GM23248 (cell line): Measurements from ENCODE around the gene CFDP1. TPM values are rescaled to one million over a fixed set of nuclear protein-coding genes. Genes with fewer than 3 reads are reported as not detected.

Experiments
- DNase-seq: peaks from one replicate; pipeline ENCODE4 v3.0.0-alpha.2; 2015
- H2AFZ ChIP-seq: fragments of 200-600 bp; sonication (generic); 2 replicates; pipeline ENCODE4 v1.6.1; 2016; ENCODE audit warnings: antibody characterized with exemption
- H3F3A ChIP-seq: fragments of 200-600 bp; sonication (generic); 2 replicates; pipeline ENCODE4 v1.6.1; 2016; ENCODE audit warnings: mild to moderate bottlenecking, antibody characterized with exemption, mixed run types; ENCODE audit not compliant: insufficient read depth
- H3K27ac ChIP-seq: fragments of 200-600 bp; sonication (generic); 2 replicates; pipeline ENCODE4 v1.5.1; 2016; ENCODE audit warnings: mild to moderate bottlenecking
- H3K27me3 ChIP-seq: fragments of 200-600 bp; sonication (generic); replicated peaks from 2 replicates; pipeline ENCODE4 v1.6.1; 2016; ENCODE audit warnings: mild to moderate bottlenecking; ENCODE audit not compliant: insufficient read depth
- H3K36me3 ChIP-seq: fragments of 200-600 bp; sonication (generic); 2 replicates; pipeline ENCODE4 v1.6.1; 2016; ENCODE audit warnings: low read depth, mild to moderate bottlenecking
- H3K4me1 ChIP-seq: fragments of 200-600 bp; sonication (generic); 2 replicates; pipeline ENCODE4 v1.6.1; 2016; ENCODE audit warnings: mild to moderate bottlenecking; ENCODE audit not compliant: insufficient read depth
- H3K4me2 ChIP-seq: fragments of 200-600 bp; sonication (generic); one replicate; pipeline ENCODE4 v1.6.1; 2016; ENCODE audit warnings: mild to moderate bottlenecking; ENCODE audit not compliant: unreplicated experiment
- H3K4me3 ChIP-seq: fragments of 200-600 bp; sonication (generic); 2 replicates; pipeline ENCODE4 v1.5.1; 2016; ENCODE audit warnings: mild to moderate bottlenecking
- H3K79me2 ChIP-seq: fragments of 200-600 bp; sonication (generic); 2 replicates; pipeline ENCODE4 v1.6.1; 2016; ENCODE audit warnings: mild to moderate bottlenecking; ENCODE audit not compliant: insufficient read depth
- H3K9ac ChIP-seq: fragments of 200-600 bp; sonication (generic); 2 replicates; pipeline ENCODE4 v1.6.1; 2016; ENCODE audit warnings: mild to moderate bottlenecking
- H3K9me2 ChIP-seq: fragments of 200-600 bp; sonication (generic); 2 replicates; pipeline ENCODE4 v1.6.1; 2016; ENCODE audit warnings: mixed run types, mild to moderate bottlenecking, moderate library complexity; ENCODE audit not compliant: insufficient read depth
- H3K9me3 ChIP-seq: fragments of 200-600 bp; sonication (generic); one replicate; pipeline ENCODE4 v1.6.1; 2017; ENCODE audit warnings: low read depth
- H4K20me1 ChIP-seq: fragments of 200-600 bp; sonication (generic); 2 replicates; pipeline ENCODE4 v1.6.0; 2016; ENCODE audit not compliant: insufficient read depth
- EZH2 ChIP-seq: fragments of 200-600 bp; sonication (generic); IDR thresholded peaks from 2 replicates; pipeline ENCODE4 v1.6.1; 2018; ENCODE audit warnings: antibody characterized with exemption, mild to moderate bottlenecking; ENCODE audit not compliant: insufficient read depth, poor library complexity, severe bottlenecking
- EZH2phosphoT487 ChIP-seq: fragments of 200-600 bp; sonication (generic); IDR thresholded peaks from 2 replicates; pipeline ENCODE4 v1.6.1; 2018; ENCODE audit warnings: antibody characterized with exemption, moderate library complexity, mild to moderate bottlenecking, low read depth; ENCODE audit not compliant: insufficient read depth
- WGBS, 2 experiments: methylation state at CpG; one replicate each; pipeline ENCODE4 v1.1.6; 2015 to 2017; ENCODE audit warnings: low lambda C conversion rate in 2 of 2, low coverage in 1 of 2; ENCODE audit errors: missing lambda C conversion rate in 2 of 2; 5-methylcytosine and 5-hydroxymethylcytosine counted together
- in situ Hi-C: fragments of 300-500 bp; cut with MboI; formaldehyde crosslinking; loops from 2 replicates; pipeline ENCODE4 v1.15.0; 2020
- polyA plus RNA-seq: library from polyadenylated mRNA; unstranded; fragments of >200 nt; fragmentation: Nextera tagmentation; extraction: Ambion mirVana; gene quantifications from 2 replicates; pipeline ENCODE4 v1.2.1, GENCODE V29; 2016
- total RNA-seq: library from RNA; depleted of rRNA; stranded (reverse); fragments of >200 nt; shearing (Covaris generic); gene quantifications from 2 replicates; pipeline ENCODE4 v1.2.3, GENCODE V29; 2014

Gene CFDP1
- total and polyA plus RNA-seq, 2 experiments from 2014 or later = 36.9 to 46.7 TPM

- peaks cover 27% of the 10 kb centered on the region; the same call in 1 of the 2 replicates for H3F3A ChIP-seq
- peaks cover 97% of the 10 kb centered on the region for H3K79me2 ChIP-seq
- in situ Hi-C loops = no loop called here
- no peak overlapping the region for H2AFZ ChIP-seq
- H3K4me1 ChIP-seq = peaks cover 15% of the 10 kb centered on the region; the same call in 1 of the 2 replicates
- H3K36me3 ChIP-seq = no peaks in the 10 kb centered on the region
- H3K9me2 ChIP-seq = no peaks in the 10 kb centered on the region
- TF ChIP-seq EZH2phosphoT487 (no peak), EZH2 (no peak)
- no peaks in the 10 kb centered on the region for H3K27me3 ChIP-seq
- H3K9me3 ChIP-seq = no peaks in the 10 kb centered on the region
- H4K20me1 ChIP-seq = no peaks in the 10 kb centered on the region
- 91 to 92% methylated on average over 4 of the region's 4 CpGs for WGBS, 2 experiments
- DNase-seq = no peak
- no peak overlapping the region for H3K27ac ChIP-seq
- no peak overlapping the region for H3K4me2 ChIP-seq
- H3K4me3 ChIP-seq = no peak overlapping the region
- no peak overlapping the region for H3K9ac ChIP-seq
Measured at GRCh38 chr16:75423723-75424104, 9.6 kb downstream of the CFDP1 start.

- peaks cover 26% of the 10 kb centered on the region for H3K4me1 ChIP-seq
- H3K27ac ChIP-seq = no peak overlapping the region
- no peak overlapping the region for H2AFZ ChIP-seq
- H3K27me3 ChIP-seq = no peaks in the 10 kb centered on the region
- H3K9ac ChIP-seq = no peak overlapping the region
- H3K9me3 ChIP-seq = no peaks in the 10 kb centered on the region
- no peaks in the 10 kb centered on the region for H3K36me3 ChIP-seq
- peaks cover 17% of the 10 kb centered on the region; the same call in 1 of the 2 replicates for H3F3A ChIP-seq
- TF ChIP-seq EZH2 (no peak), EZH2phosphoT487 (no peak)
- 89 to 96% methylated on average over 1 of the region's 1 CpG for WGBS, 2 experiments
- in situ Hi-C loops = no loop called here
- DNase-seq = no peak
- no peak overlapping the region for H3K4me2 ChIP-seq
- H3K79me2 ChIP-seq = peaks cover 97% of the 10 kb centered on the region
- H3K9me2 ChIP-seq = no peaks in the 10 kb centered on the region
- H4K20me1 ChIP-seq = no peaks in the 10 kb centered on the region
- no peak overlapping the region for H3K4me3 ChIP-seq
Measured at GRCh38 chr16:75421820-75422126, 11.5 kb downstream of the CFDP1 start.

- Histone ChIP-seq H3K36me3 (no peaks in the 10 kb centered on the region), H3K9ac (peak overlapping the region; percentile 31), H3K79me2 (peaks cover 100% of the 10 kb centered on the region), H3K4me3 (peak overlapping the region; percentile 45), H3K9me2 (no peaks in the 10 kb centered on the region), H4K20me1 (no peaks in the 10 kb centered on the region), H3F3A (peaks cover 11% of the 10 kb centered on the region; the same call in 1 of the 2 replicates), H3K9me3 (no peaks in the 10 kb centered on the region), H3K4me2 (peak overlapping the region; percentile 48), H2AFZ (peak overlapping the region; percentile 34; the same call in 1 of the 2 replicates), H3K27ac (0 out of 2 replicates have a peak overlapping the region, but pooled peaks have one; percentile 4), H3K4me1 (peaks cover 23% of the 10 kb centered on the region), H3K27me3 (no peaks in the 10 kb centered on the region)
- WGBS, 2 experiments = 52 to 58% methylated on average over 8 of the region's 8 CpGs
- peak; percentile 64 for DNase-seq
- in situ Hi-C loops = no loop called here
- no peak for TF ChIP-seq EZH2phosphoT487
- no peak for TF ChIP-seq EZH2
Measured at GRCh38 chr16:75420987-75421819, 12.1 kb downstream of the CFDP1 start.

DNA sequence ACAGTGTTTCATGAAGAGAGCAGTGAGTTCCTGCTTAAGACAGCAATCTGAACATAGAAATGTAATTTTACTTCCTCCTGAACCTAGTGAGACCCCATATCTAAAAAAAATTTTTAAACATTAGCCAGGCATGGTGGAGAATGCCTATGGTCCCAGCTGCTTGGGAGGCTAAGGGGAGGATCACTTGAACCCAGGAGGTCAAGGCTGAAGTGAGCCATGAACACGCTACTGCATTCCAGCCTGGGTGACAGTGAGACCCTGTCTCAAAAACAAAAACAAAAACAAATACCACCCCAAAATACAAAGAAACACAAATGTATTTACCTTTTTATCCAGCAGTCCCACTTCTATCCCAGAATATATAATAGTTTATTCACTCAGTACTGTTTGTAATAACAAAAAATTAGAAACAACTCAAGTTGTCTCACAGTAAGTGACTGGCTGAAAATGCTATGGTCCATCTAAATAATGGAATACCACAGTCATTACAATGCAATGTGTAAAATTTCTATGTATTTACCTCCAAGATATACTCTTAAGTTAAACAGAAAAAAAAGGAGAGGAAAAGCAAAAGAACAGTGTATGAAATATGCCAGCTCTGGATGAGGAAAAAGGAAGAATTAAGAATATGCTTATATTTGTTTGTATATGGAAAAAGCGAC lies 16.3 kb downstream of the CFDP1 start:
- peaks cover 32% of the 10 kb centered on the region for H3K4me1 ChIP-seq
- no peaks in the 10 kb centered on the region for H4K20me1 ChIP-seq
- H3K36me3 ChIP-seq = no peaks in the 10 kb centered on the region
- H3K4me2 ChIP-seq = no peak overlapping the region
- H2AFZ ChIP-seq = no peak overlapping the region
- no peaks in the 10 kb centered on the region for H3K9me3 ChIP-seq
- DNase-seq = no peak
- no peak overlapping the region for H3K4me3 ChIP-seq
- H3K27me3 ChIP-seq = no peaks in the 10 kb centered on the region
- no peak overlapping the region for H3K27ac ChIP-seq
- TF ChIP-seq EZH2phosphoT487 (no peak), EZH2 (no peak)
- 68 to 70% methylated on average over 2 of the region's 2 CpGs for WGBS, 2 experiments
- H3K79me2 ChIP-seq = peaks cover 97% of the 10 kb centered on the region
- H3K9ac ChIP-seq = no peak overlapping the region
- in situ Hi-C loops = no loop called here
- no peaks in the 10 kb centered on the region for H3K9me2 ChIP-seq
- H3F3A ChIP-seq = 0 out of 2 replicates have a peak, but pooled peaks cover 9% of the 10 kb centered on the region
